ENCODE results near the gene DLX2. TPM values are rescaled to one million over a fixed set of nuclear protein-coding genes. Genes with fewer than 3 reads are reported as not detected.
A peak's percentile ranks its signal among the peaks of the same experiment; 100 is the strongest.

Gene DLX2
- total and polyA plus RNA-seq, 2 of the 13 experiments (the other 11 are each of a cell fraction or from before 2014, with no cell fraction given) = 0.07 to 0.15 TPM

DNA sequence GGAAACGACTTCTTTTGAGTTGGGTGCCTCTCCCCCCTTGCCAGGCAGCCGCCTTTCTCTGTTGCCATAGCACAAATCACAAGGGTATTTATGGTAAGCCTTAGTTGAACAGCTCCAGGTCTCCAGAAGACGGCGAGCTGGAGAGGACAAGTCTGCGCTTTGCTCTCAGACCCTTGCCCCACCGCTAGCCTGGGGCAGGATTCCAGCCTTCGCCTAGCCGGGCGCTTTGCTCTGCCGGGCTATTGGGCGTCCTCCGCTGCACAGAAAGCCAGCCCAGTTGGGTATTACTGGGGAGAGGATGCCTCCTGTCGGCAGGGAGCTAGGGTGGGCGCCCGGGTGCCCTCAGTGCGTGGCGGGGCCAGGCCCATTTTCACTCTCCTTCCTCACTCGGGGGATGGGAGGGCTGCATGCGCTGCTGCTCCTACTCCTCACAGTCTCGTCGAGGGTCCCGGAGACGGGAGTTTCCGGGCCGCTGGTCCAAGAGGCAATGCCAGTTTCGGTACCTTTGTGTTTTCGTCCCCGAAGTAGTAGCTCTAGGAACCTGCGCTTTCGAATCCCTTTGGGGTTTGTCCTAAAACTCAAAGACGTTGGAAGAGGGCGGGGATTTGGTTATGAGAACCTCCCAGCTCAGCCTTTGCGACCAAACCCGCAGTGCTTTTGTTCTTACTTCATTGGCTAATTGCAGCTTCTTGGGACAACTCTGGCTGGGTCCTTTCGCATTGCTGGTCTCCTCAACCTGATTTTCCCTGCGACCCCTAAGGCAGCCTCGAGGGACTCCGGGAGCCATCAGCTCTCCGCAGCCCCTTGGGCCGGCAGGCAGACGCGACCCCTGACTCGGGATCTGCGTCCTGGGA, 3.6 kb upstream of the DLX2 start (continued):
- no peak for TF ChIP-seq MAFF (IDR thresholded peaks at IDR 0.05; ENCODE audit: low read depth, low read length)
- TF ChIP-seq GATA4 (IDR thresholded peaks at IDR 0.05; ENCODE audit: borderline replicate concordance, low read depth) = no peak
- no peak for TF ChIP-seq ZSCAN20 (CRISPR knock-in tag; IDR thresholded peaks at IDR 0.05; ENCODE audit: borderline replicate concordance)
- TF ChIP-seq, protein P1, sequence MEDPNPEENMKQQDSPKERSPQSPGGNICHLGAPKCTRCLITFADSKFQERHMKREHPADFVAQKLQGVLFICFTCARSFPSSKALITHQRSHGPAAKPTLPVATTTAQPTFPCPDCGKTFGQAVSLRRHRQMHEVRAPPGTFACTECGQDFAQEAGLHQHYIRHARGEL (CRISPR knock-in tag; IDR thresholded peaks at IDR 0.05) = no peak
- no peak for TF ChIP-seq RCOR2 (CRISPR knock-in tag; IDR thresholded peaks at IDR 0.05)
- TF ChIP-seq, protein P2, sequence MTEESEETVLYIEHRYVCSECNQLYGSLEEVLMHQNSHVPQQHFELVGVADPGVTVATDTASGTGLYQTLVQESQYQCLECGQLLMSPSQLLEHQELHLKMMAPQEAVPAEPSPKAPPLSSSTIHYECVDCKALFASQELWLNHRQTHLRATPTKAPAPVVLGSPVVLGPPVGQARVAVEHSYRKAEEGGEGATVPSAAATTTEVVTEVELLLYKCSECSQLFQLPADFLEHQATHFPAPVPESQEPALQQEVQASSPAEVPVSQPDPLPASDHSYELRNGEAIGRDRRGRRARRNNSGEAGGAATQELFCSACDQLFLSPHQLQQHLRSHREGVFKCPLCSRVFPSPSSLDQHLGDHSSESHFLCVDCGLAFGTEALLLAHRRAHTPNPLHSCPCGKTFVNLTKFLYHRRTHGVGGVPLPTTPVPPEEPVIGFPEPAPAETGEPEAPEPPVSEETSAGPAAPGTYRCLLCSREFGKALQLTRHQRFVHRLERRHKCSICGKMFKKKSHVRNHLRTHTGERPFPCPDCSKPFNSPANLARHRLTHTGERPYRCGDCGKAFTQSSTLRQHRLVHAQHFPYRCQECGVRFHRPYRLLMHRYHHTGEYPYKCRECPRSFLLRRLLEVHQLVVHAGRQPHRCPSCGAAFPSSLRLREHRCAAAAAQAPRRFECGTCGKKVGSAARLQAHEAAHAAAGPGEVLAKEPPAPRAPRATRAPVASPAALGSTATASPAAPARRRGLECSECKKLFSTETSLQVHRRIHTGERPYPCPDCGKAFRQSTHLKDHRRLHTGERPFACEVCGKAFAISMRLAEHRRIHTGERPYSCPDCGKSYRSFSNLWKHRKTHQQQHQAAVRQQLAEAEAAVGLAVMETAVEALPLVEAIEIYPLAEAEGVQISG (CRISPR knock-in tag; IDR thresholded peaks at IDR 0.05) = peak; percentile 51
- peak; percentile 55; the same call in 1 of the 2 replicates for TF ChIP-seq SMC3 (IDR thresholded peaks at IDR 0.05; ENCODE audit: low read length)
- peak; percentile 58; the same call in 1 of the 2 replicates for TF ChIP-seq ZNF644 (CRISPR knock-in tag; IDR thresholded peaks at IDR 0.05; ENCODE audit: low read depth)
- TF ChIP-seq FOXM1 (CRISPR knock-in tag; IDR thresholded peaks at IDR 0.05) = no peak
- peak; percentile 62 for TF ChIP-seq HNRNPLL (IDR thresholded peaks at IDR 0.05; ENCODE audit: low read depth, low read length, poor library complexity, severe bottlenecking)
- 0 out of 2 replicates have a peak, but pooled peaks have one; percentile 12 for TF ChIP-seq ZNF331 (CRISPR knock-in tag; IDR thresholded peaks at IDR 0.05)
- no peak for TF ChIP-seq ZNF343 (CRISPR knock-in tag; IDR thresholded peaks at IDR 0.05)
- no peak for TF ChIP-seq ZNF562 (CRISPR knock-in tag; IDR thresholded peaks at IDR 0.05; ENCODE audit: borderline replicate concordance)
- 0 out of 2 replicates have a peak, but pooled peaks have one; percentile 10 for TF ChIP-seq YEATS4 (CRISPR knock-in tag; IDR thresholded peaks at IDR 0.05; ENCODE audit: borderline replicate concordance)
- no peak for TF ChIP-seq ZKSCAN8 (CRISPR knock-in tag; IDR thresholded peaks at IDR 0.05; ENCODE audit: borderline replicate concordance)
- TF ChIP-seq SATB2 (CRISPR knock-in tag; IDR thresholded peaks at IDR 0.05) = no peak
- TF ChIP-seq, protein P3, sequence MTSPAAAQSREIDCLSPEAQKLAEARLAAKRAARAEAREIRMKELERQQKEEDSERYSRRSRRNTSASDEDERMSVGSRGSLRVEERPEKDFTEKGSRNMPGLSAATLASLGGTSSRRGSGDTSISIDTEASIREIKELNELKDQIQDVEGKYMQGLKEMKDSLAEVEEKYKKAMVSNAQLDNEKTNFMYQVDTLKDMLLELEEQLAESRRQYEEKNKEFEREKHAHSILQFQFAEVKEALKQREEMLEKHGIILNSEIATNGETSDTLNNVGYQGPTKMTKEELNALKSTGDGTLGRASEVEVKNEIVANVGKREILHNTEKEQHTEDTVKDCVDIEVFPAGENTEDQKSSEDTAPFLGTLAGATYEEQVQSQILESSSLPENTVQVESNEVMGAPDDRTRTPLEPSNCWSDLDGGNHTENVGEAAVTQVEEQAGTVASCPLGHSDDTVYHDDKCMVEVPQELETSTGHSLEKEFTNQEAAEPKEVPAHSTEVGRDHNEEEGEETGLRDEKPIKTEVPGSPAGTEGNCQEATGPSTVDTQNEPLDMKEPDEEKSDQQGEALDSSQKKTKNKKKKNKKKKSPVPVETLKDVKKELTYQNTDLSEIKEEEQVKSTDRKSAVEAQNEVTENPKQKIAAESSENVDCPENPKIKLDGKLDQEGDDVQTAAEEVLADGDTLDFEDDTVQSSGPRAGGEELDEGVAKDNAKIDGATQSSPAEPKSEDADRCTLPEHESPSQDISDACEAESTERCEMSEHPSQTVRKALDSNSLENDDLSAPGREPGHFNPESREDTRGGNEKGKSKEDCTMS (CRISPR knock-in tag; conservative IDR thresholded peaks at IDR 0.05) = no peak
- TF ChIP-seq ZNF878 (CRISPR knock-in tag; IDR thresholded peaks at IDR 0.05) = no peak
- 0 out of 2 replicates have a peak, but pooled peaks have one; percentile 40 for TF ChIP-seq RFXAP (CRISPR knock-in tag; IDR thresholded peaks at IDR 0.05; ENCODE audit: borderline replicate concordance)
- TF ChIP-seq ZFY (CRISPR knock-in tag; IDR thresholded peaks at IDR 0.05) = peak; percentile 52; the same call in 1 of the 2 replicates
- TF ChIP-seq, protein P4, sequence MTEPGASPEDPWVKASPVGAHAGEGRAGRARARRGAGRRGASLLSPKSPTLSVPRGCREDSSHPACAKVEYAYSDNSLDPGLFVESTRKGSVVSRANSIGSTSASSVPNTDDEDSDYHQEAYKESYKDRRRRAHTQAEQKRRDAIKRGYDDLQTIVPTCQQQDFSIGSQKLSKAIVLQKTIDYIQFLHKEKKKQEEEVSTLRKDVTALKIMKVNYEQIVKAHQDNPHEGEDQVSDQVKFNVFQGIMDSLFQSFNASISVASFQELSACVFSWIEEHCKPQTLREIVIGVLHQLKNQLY (CRISPR knock-in tag; IDR thresholded peaks at IDR 0.05) = no peak
- TF ChIP-seq HIVEP1 (CRISPR knock-in tag; IDR thresholded peaks at IDR 0.05) = no peak
- peak; percentile 48; the same call in 1 of the 2 replicates for TF ChIP-seq HDAC1 (CRISPR knock-in tag; IDR thresholded peaks at IDR 0.05)
- TF ChIP-seq, protein P5, sequence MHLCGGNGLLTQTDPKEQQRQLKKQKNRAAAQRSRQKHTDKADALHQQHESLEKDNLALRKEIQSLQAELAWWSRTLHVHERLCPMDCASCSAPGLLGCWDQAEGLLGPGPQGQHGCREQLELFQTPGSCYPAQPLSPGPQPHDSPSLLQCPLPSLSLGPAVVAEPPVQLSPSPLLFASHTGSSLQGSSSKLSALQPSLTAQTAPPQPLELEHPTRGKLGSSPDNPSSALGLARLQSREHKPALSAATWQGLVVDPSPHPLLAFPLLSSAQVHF (CRISPR knock-in tag; IDR thresholded peaks at IDR 0.05) = no peak
